ENCODE data around the gene DUSP15. TPM values are rescaled to one million over a fixed set of nuclear protein-coding genes. Genes with fewer than 3 reads are reported as not detected.

DUSP15 gene
- total and polyA plus RNA-seq, 9 of the 15 experiments (the other 6 are each of a cell fraction or from before 2014, with no cell fraction given): 0.34 TPM; not detected in 8

DNA sequence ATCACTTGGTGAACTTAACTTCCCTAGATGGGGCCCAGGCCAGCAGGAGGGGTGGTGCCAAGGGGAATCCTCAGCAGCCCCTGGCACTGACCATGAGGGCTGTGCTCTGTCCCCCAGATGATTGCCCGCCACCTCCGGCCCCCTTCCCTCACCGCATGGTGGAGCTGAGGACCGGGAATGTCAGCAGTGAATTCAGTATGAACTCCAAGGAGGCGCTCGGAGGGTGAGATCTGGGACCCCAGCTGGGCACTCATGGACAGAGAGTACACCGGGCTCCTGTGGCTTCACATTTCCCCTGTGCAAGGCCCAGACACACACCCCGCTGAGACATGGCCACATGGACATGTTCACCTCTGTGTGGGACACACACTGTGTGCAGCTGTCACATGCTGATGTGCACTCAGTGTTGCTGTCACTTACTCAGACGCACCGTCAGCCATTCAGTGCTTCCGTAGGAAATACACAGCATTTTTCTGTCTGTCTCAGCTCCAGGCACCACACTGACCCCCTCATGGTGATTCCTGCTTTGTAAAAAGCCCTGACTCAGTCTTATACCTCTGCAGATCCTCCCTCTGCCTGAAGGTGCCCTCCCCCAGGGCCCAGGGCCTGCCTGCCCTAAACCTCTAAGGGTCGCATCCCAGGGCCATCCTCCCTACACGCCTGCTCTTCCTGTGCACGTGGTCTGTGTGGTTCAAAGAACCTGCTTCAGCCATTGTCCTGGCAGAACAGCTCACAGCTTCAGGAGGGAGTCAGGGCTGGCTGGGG, 46.8 kb downstream of the DUSP15 start:
- no peaks in the 10 kb centered on the region for H3K9me1 ChIP-seq (ENCODE audit: control insufficient read depth, insufficient read depth, low read length)
- H3K27me3 ChIP-seq (ENCODE audit: control insufficient read depth in 2 of 2, insufficient read depth in 2 of 2, low read length in 2 of 2): peaks cover 11 to 16% of the 10 kb centered on the region in 2 experiments; a peak in 3 of 5 replicates
- 34% methylated on average over 14 of the region's 14 CpGs for WGBS (ENCODE audit: insufficient coverage, low coverage, missing lambda C conversion rate)
- in situ Hi-C loops (cut with MboI): no loop called here
- intact Hi-C loops (cut with micrococcal nuclease): loop anchor here (2.0 to 10.0 kb wide), 3 partner anchors 211 to 831 kb away; no protein-coding TSS in a partner anchor
- POLR2A ChIA-PET: no interaction called here
- CTCF ChIA-PET (ENCODE audit: low intra/inter-chr PET ratio): interaction anchor here (0.6 to 2.5 kb wide), 6 partner anchors 21 to 271 kb away, joined by 3 to 18 read pairs (median 4); partner anchors contain the start of genes FOXS1 and PDRG1
- ATAC-seq (no peak; the same call in 2 of the 3 replicates), FAIRE-seq (peak; percentile 32), DNase-seq (ENCODE audit: extremely low read depth in 1 of 4, low spot score in 3 of 4) (no peak)
- no peak overlapping the region for H3K4me2 ChIP-seq (ENCODE audit: insufficient read depth, low read length)
- H3K36me3 ChIP-seq (ENCODE audit: control insufficient read depth, insufficient read depth, low read length): no peaks in the 10 kb centered on the region
- H3K9ac ChIP-seq (ENCODE audit: insufficient read depth in 1 of 2, low read depth in 2 of 2, low read length in 2 of 2): no peak overlapping the region
- no peak overlapping the region for H3K27ac ChIP-seq (ENCODE audit: extremely low read depth, low read depth, low read length)
- no peaks in the 10 kb centered on the region for H3K79me2 ChIP-seq (ENCODE audit: control insufficient read depth, insufficient read depth, low read length)
- H4K20me1 ChIP-seq (replicated peaks; ENCODE audit: control insufficient read depth, insufficient read depth, low read length): peaks cover 7% of the 10 kb centered on the region; the same call in 1 of the 2 replicates
- no peak overlapping the region for H2AFZ ChIP-seq (ENCODE audit: low read depth, low read length)
- peaks cover 0 to 10% of the 10 kb centered on the region in 2 experiments; a peak in 3 of 5 replicates for H3K4me1 ChIP-seq (replicated peaks in 1 of 2; ENCODE audit: control insufficient read depth in 2 of 2, insufficient read depth in 2 of 2, low read length in 2 of 2)
- peak; percentile 27; the same call in 1 of the 2 replicates for TF ChIP-seq ZNF263 (CRISPR knock-in tag; IDR thresholded peaks at IDR 0.05; ENCODE audit: borderline replicate concordance)
- no peak for TF ChIP-seq MBD1 (CRISPR knock-in tag; IDR thresholded peaks at IDR 0.05)
- BruUV-seq (replicated peaks): no TSS peak
- no peak overlapping the region for H3K4me3 ChIP-seq
- H3K9me3 ChIP-seq (replicated peaks; ENCODE audit: control insufficient read depth, insufficient read depth, low read depth, low read length): no peaks in the 10 kb centered on the region
